HT-29 (cell line): Measurements from ENCODE around the gene POLR3H. TPM values are rescaled to one million over a fixed set of nuclear protein-coding genes. Genes with fewer than 3 reads are reported as not detected.

Experiments
- DNase-seq: peaks from one replicate; pipeline ENCODE4 v3.0.0-alpha.2; 2015; ENCODE audit warnings: low spot score
- total RNA-seq: library from RNA; depleted of rRNA; stranded (reverse); fragments of >200 nt; shearing (Covaris generic); gene quantifications from 2 replicates; pipeline ENCODE4 v1.2.3, GENCODE V29; 2014; rRNA removed

The POLR3H gene
- total RNA-seq, 1 experiment from 2014 or later, result 32.5 TPM

DNA sequence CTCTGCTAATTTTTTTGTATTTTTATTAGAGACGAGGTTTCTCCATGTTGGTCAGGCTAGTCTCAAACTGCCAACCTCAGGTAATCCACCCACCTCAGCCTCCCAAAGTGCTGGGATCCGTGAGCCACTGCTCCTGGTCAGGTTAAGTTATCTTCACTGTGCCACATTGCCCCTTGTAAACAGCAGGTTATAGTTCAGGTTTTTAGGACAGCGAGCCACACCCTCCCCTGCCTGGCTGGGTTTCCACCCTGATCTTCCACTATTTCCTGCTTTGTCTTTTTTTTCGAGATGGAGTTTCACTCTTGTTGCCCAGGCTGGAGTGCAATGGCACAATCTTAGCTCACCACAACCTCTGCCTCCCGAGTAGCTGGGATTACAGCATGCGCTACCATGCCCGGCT lies 59.2 kb downstream of the POLR3H start:
- DNase-seq, result no peak

DNA sequence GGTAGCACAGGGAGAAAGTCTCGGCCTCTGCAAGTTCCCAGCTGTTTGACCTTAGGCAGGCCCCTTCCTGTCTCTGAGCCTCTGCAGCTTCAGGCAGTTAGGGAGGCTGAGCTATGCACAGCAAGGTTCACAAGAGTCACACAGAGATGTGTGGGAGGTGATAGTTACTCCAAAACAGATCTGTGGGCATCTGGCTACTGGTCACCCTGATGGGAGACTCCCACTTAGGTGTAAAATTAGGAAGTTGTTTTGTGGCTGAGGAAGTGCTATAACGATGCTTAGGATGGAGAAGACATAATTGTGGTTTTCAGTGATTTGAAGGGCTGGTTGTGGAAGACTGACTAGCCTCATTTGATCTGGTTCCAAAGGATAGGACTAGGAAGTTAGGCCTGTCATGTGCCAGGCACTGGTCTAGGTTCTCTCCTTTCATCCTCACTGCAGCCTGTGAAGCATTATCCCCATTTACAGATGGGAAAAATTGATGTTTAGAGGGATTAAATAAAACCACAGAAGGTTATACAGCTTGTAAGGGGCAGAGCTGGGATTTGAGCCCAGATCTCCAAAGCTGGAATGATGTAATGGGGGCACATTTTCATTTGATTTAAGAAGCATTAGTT lies 61.8 kb downstream of the POLR3H start:
- no peak for DNase-seq

DNA sequence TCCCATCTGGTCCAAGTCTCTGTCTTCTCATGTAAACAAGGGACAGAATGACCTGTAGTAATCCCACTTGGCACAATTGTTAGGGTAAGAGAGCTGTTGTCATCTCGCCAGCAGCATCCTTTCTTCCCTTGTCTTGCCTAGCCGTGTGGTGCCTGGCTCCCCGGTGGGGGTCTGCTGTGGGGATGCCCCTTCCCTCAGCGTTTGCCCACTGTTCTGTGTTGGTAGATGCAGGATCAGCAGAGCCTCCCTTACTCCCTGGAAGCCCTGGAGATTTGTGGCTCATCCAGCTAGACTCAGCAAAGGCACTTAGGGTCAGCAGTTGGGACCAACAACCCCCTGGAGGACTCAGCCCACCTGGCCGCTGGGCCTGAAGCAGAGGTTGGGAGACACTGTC lies 62.3 kb downstream of the POLR3H start:
- DNase-seq, result no peak

DNA sequence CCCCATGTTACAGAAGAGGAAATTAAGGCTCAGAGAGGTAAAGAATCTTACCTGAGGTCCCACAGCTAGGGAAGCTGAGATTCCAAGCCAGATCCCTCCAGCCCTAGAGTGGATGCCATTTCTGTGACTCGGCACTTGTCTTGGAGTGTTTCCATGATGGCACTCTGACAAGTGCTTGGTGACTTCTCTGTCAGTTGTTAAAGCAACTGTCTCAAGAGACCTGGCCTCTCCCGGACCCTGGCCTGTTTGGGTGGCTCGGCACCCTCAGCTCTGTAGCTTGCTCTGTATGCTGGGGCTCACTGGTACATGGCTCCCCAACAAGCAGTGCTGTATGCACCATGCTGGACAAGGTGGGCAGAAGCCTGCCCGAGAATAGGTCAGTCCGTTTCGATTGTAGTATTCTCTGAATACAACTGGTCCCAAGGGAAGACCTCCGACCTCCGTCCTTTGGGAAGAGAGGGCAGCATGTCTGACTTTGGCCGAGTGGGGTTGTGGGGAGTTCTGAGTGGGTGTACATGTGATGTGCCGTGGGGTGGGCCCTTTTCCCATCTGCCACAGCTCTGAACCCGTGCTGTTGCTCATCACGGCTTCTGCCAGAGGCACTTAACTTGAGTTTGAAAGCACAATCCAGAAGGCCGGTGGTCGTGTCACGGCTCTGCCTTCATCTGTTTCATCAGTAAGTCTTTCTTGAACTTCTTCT lies 63.0 kb downstream of the POLR3H start:
- DNase-seq, result no peak

DNA sequence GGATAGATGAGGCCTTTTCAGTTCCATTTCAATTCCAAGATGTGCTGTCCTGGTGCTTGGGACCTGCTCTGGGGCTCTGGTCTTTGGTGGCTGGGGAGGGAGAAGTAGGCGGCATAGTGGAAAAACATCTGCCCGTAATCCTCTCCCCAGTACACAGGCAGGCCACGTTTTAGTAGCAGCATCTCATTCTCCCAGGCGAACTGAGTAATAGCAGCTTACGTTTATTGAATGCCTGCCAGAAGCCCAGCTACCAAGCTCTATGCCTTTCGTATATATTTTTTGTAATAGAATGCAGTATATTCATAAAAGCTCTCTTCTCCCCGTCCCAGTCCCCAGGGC lies 63.9 kb downstream of the POLR3H start:
- DNase-seq, result no peak

DNA sequence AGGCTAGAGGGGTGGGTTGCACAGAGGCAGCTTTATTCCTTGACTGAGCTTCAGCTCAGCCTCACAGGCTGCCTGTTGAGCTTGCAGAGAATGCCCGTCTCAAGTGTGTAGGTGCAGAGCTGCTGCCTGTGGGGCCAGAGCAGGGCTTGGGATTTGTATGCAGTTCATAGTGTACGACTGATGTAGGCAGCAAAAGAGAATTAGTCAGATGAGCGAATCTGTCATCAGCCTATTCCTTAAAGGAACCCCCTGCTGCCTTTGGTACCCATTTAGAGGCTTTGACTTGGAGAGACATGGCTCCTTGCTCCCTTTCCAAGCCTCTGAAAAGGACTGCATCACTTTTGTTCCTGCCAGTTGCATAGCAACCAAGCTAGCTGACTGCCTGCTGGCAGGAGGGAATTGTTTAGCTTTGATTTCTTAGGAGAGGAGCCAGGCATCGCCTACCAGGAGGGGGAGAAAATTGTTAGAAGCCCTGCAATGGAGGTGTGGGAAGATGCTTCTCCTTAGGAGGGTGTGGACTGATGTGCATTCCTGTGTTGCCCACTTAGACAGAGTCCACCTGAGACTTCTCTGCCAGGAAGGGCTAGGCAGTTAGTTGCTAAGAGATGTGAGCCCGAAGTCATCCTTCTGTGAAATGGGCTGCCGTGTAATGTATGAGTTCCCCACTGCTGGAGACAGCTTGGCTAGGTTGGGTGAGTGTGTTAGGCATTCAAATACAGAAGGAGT lies 64.4 kb downstream of the POLR3H start:
- DNase-seq, result no peak

DNA sequence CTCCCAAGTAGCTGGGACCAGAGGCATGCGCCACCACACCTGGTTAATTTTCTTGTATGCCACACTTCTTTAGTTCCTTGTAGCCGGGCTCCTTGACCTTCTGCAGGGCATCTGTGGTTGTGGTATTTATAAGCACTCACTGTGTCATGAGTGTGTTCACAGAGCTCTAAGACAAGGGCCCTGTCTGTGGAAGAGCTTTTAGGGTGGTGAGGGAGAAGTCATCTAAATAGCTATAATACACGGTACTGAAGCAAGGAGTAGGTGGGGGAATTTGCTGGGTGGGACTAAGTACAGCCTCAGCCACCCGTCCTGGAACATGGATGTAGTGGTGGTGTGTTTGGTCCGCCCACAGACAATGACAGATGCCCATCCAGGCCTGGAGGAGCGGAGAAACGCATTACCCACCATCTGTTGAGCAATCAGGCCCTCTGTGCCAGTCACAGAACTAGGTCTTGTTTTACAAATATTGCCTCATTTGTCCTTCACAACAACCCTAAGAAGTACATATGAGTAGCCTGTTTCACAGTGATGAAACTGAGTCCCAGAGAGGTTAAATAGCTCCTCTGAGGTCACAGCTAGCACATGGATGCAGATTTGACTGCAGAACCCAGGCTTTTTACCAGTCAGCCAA lies 65.3 kb downstream of the POLR3H start:
- no peak for DNase-seq

DNA sequence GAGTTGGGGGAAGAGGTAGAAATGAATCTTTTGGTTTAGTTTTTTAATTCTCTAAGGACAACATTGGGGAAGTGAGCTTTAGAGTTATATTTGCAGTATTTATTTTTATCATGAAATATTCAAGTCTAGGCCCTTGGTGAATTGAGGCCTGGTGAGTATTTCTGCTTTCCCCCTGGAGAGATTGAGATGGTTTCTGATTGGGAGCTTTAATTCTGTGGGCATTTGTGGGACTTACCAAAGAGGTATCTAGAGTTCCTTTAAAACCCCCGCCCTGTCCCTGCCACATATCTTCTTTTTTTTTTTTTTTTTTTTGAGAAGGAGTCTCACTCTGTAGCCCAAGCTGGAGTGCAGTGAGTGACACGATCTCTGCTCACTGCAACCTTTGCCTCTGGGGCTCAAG lies 65.8 kb downstream of the POLR3H start:
- DNase-seq, result no peak

Other genes with a start within 250 kb of the POLR3H start
- 35.6 and 40.9 TPM in 2 replicates for gene ZC3H7B, start 242.9 kb downstream of the POLR3H start, total RNA-seq
- gene TEF, start 162.5 kb downstream of the POLR3H start, total RNA-seq, result 10.7 and 16.7 TPM in 2 replicates
- gene TOB2, start 97.7 kb downstream of the POLR3H start, total RNA-seq, result 25.1 and 26.6 TPM in 2 replicates
- gene PHF5A, start 75.8 kb downstream of the POLR3H start, total RNA-seq, result 64.1 and 69.5 TPM in 2 replicates
- 48.3 and 52.1 TPM in 2 replicates for gene ACO2, start 75.4 kb downstream of the POLR3H start, total RNA-seq
- gene CSDC2, start 16.5 kb upstream of the POLR3H start, total RNA-seq, result not detected in 2 replicates
- 19.6 and 22.5 TPM in 2 replicates for gene PMM1, start 45.4 kb upstream of the POLR3H start, total RNA-seq
- 19.5 and 20.9 TPM in 2 replicates for gene DESI1, start 76.6 kb upstream of the POLR3H start, total RNA-seq
- 212 and 262 TPM in 2 replicates for gene XRCC6, start 76.8 kb upstream of the POLR3H start, total RNA-seq
- 104 and 118 TPM in 2 replicates for gene SNU13, start 144.4 kb upstream of the POLR3H start, total RNA-seq
- not detected in 2 replicates for gene MEI1, start 155.0 kb upstream of the POLR3H start, total RNA-seq